C4-2B (cell line): ENCODE measurements around the gene SEL1L.
"Not testable (repeated sequence)": the region's sequence is repeated elsewhere in the genome, so short reads cannot be mapped to it uniquely, and the experiment has no call there.

ENCODE experiments used
- H3K27ac ChIP-seq: fragments of 450-650 bp; 2 replicates; pipeline ENCODE4 v1.5.1; 2017
- CTCF ChIP-seq: fragments of 450-650 bp; conservative IDR thresholded peaks from 2 replicates; pipeline ENCODE4 v1.5.1; 2017; ENCODE audit warnings: mild to moderate bottlenecking
- ZFX ChIP-seq: fragments of 450-650 bp; IDR thresholded peaks from 2 replicates; pipeline ENCODE4 v1.6.1; 2017

SEL1L gene

DNA sequence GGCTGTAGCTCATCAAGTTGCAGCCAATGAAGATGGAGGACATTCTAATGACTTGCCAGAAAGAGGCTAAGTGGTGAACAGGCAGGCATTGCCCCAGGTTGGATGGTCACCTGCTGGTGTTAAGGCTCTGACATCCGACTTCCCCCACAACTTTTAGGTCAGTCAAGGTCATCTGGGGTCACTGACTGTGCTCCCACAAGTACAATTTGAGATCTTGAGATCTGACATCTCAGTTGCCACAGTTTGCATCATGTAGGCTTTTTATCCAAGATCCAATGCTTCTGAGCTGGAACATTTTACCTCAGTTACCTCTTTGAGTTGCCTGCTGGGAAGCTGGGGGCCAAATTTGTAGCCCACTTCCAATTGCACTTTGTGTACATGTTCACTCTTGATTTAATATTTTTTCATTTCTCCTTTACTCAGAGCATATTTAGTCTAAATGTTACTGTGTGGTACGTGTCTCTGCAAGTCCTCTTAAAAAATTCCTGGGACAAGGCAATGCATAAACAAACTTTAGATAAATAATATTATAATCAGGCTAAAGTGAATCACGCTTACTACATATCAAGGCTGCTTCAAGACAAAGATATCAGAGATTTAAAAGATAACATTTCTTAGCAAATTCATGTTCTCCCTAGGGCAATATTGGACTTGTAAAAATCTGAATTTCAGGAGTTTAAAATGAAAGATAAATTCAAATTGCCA, 61.4 kb downstream of the SEL1L start:
- no peak overlapping the region for H3K27ac ChIP-seq
- TF ChIP-seq ZFX (no peak), CTCF (no peak)

GRCh38 chr14:81471062-81471461, 62.6 kb downstream of the SEL1L start:
- H3K27ac ChIP-seq: no peak overlapping the region
- no peak for TF ChIP-seq ZFX
- TF ChIP-seq CTCF: no peak

DNA sequence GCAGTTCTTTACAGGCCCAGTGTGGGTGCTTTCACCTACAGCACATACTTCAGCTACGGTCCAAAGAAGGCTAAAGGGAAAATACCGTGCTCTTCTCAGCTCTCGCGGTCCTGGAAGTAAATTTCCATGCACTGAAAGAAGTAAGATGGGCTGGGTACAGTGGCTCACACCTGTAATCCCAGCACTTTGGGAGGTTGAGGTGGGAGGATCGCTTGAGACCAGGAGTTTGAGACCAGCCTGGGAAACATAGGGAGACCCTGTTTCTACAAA, 63.2 kb downstream of the SEL1L start:
- H3K27ac ChIP-seq: not testable (repeated sequence)

DNA sequence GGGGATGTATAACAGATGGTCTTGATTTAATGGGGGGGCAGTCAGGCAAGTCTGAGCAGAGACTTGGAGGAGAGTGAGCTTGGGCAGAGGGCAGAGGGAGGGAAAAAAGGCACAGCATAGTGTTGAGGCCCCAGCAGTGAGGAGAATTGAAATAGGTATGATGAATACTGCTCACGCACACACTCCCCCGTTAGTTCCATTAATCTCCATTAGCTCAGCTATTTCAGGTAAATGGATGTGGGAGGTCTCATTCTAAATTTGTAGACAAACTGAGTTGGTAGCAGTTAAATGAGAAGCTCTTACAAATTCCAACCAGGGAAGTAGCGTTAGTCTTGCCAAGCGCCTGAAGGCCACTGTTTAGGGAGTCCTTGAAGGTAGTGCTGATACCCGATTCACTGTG, 66.8 kb downstream of the SEL1L start:
- H3K27ac ChIP-seq: no peak overlapping the region
- no peak for TF ChIP-seq ZFX

- TF ChIP-seq ZFX (no peak), CTCF (no peak)
- H3K27ac ChIP-seq: no peak overlapping the region
Observed at GRCh38 chr14:81465507-81466228, 68.0 kb downstream of the SEL1L start.

DNA sequence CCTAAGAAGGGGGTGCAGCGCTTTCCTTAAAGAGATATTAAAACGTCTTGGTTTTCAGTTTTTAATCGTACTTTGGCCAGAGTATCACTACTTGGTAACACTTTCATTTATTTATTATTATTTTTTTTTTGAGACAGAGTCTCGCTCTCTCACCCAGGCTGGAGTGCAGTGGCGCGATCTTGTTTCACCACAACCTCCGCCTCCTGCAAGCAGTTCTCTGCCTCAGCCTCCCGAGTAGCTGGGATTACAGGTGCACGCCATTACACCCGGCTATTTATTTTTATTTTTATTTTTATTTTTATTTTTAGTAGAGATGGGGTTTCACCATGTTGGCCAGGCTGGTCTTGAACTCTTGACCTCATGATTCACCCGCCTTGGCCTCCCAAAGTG, 68.7 kb downstream of the SEL1L start:
- H3K27ac ChIP-seq: not testable (repeated sequence)

DNA sequence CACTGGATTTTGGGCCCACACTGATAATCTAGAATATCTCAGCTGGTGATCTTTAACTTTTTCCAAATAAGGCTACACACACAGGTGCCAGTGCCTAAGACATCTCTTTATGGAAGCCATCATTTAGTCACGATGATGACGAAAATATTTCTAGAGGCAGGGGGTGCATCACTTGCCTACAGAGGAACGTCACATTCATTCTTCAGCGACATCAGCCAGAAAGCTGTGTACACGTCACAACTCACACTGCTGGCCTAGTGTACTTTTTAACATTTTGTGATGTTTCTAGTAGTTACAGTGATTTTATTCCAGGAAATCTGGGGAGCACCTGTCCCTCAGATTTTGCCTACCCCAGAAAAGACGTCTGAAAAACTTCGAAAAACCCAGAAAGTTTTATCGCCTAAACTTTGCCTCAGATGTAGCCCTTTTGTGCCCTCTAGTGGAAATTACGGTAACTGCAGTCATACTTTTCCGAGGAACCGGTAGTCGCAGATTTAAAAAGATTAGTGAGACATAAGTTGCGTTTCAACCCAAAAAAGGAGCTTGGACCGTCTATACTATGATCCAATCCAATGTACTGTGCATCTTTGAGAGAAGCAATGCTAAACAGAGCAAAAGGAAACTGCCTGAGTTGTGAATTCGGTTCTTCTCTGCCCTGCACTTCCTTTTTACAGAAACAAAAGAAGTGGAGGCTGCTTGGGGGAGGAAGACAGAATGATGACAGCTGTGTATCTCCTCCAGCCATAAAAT, 69.2 kb downstream of the SEL1L start:
- TF ChIP-seq CTCF (peak; percentile 93), ZFX (no peak)

GRCh38 chr14:81462356-81462755, 71.3 kb downstream of the SEL1L start:
- H3K27ac ChIP-seq: not testable (repeated sequence)

More for the DNA sequence above, 69.2 kb downstream of the SEL1L start:
- no peak overlapping the region for H3K27ac ChIP-seq

DNA sequence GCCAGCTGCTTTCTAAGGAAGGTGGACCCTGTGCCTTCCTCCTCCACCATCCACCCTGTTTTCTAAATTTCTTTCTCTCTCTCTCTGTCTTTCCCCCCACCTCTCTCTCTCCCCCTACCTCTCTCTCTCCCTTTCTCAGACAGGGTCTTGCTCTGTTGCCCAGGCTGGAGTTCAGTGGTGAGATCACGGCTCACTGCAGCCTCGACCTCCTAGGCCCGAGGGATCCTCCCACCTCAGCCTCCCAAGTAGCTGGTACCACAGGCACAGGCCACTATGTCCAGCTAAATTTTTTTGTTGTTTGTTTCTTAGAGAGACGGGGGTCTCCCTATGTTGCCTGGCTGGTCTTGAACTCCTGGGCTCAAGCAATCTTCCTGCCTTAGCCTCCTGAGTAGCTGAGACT, 73.7 kb downstream of the SEL1L start:
- TF ChIP-seq CTCF (no peak), ZFX (no peak)
- no peak overlapping the region for H3K27ac ChIP-seq
